Ishikawa (cell line): ENCODE results near the gene CELF2.

Experiments used
- CEBPB ChIP-seq: IDR thresholded peaks from 2 replicates; pipeline ENCODE4 v1.6.1; 2012
- CREB1 ChIP-seq: IDR thresholded peaks from 2 replicates; pipeline ENCODE4 v1.6.1; 2012; ENCODE audit warnings: low read depth
- EGR1 ChIP-seq: IDR thresholded peaks from 2 replicates; pipeline ENCODE4 v1.6.1; 2012
- EP300 ChIP-seq: IDR thresholded peaks from 2 replicates; pipeline ENCODE4 v1.6.1; 2012; ENCODE audit warnings: borderline replicate concordance
- FOXM1 ChIP-seq: IDR thresholded peaks from 2 replicates; pipeline ENCODE4 v1.6.1; 2012; ENCODE audit warnings: low read depth, borderline replicate concordance
- MAX ChIP-seq: IDR thresholded peaks from 2 replicates; pipeline ENCODE4 v1.6.1; 2012
- NFIC ChIP-seq: IDR thresholded peaks from 2 replicates; pipeline ENCODE4 v1.6.1; 2012
- RAD21 ChIP-seq: IDR thresholded peaks from 2 replicates; pipeline ENCODE4 v1.6.1; 2012; ENCODE audit warnings: low read depth
- REST ChIP-seq: IDR thresholded peaks from 2 replicates; pipeline ENCODE4 v1.6.1; 2012; ENCODE audit warnings: low read depth, mild to moderate bottlenecking
- TAF1 ChIP-seq: IDR thresholded peaks from 2 replicates; pipeline ENCODE4 v1.6.1; 2012; ENCODE audit warnings: low read depth, mild to moderate bottlenecking
- TCF12 ChIP-seq: IDR thresholded peaks from 2 replicates; pipeline ENCODE4 v1.6.1; 2012; ENCODE audit warnings: low read depth
- TEAD4 ChIP-seq: IDR thresholded peaks from 2 replicates; pipeline ENCODE4 v1.6.1; 2012
- USF1 ChIP-seq: IDR thresholded peaks from 2 replicates; pipeline ENCODE4 v1.6.1; 2012
- YY1 ChIP-seq: IDR thresholded peaks from 2 replicates; pipeline ENCODE4 v1.6.1; 2012; ENCODE audit warnings: low read depth
- ZBTB7A ChIP-seq: IDR thresholded peaks from 2 replicates; pipeline ENCODE4 v1.6.1; 2012; ENCODE audit warnings: low read depth

The CELF2 gene

GRCh38 chr10:11292576-11293302 is 275.1 kb downstream of the CELF2 start:
- TF ChIP-seq RAD21 (no peak), FOXM1 (no peak), TCF12 (no peak), TAF1 (no peak), CREB1 (no peak), REST (no peak), YY1 (no peak), MAX (no peak), CEBPB (no peak), ZBTB7A (no peak), USF1 (no peak), TEAD4 (no peak), EP300 (no peak)

GRCh38 chr10:11293332-11293731 is 275.7 kb downstream of the CELF2 start:
- TF ChIP-seq NFIC: no peak
- no peak for TF ChIP-seq USF1
- TF ChIP-seq REST: no peak
- TF ChIP-seq RAD21: no peak

- TF ChIP-seq TCF12: no peak
- TF ChIP-seq MAX: no peak
- TF ChIP-seq REST: no peak
- TF ChIP-seq YY1: no peak
- no peak for TF ChIP-seq FOXM1
- TF ChIP-seq CEBPB: no peak
- no peak for TF ChIP-seq NFIC
- no peak for TF ChIP-seq TEAD4
- no peak for TF ChIP-seq EP300
Measured at GRCh38 chr10:11294831-11295450, 277.3 kb downstream of the CELF2 start.

- no peak for TF ChIP-seq MAX
- no peak for TF ChIP-seq TEAD4
- no peak for TF ChIP-seq TCF12
- TF ChIP-seq CEBPB: no peak
- no peak for TF ChIP-seq EGR1
- TF ChIP-seq USF1: no peak
- no peak for TF ChIP-seq CREB1
- TF ChIP-seq NFIC: no peak
- no peak for TF ChIP-seq ZBTB7A
- no peak for TF ChIP-seq REST
- no peak for TF ChIP-seq YY1
- TF ChIP-seq EP300: no peak
- no peak for TF ChIP-seq RAD21
- no peak for TF ChIP-seq FOXM1
- TF ChIP-seq TAF1: no peak
Measured at GRCh38 chr10:11295492-11295891, 277.8 kb downstream of the CELF2 start.
